ENCODE measurements around the gene DGCR2.
"Not testable (repeated sequence)": the region's sequence is repeated elsewhere in the genome, so short reads cannot be mapped to it uniquely, and the experiment has no call there.

The DGCR2 gene

GRCh38 chr22:19032898-19033567 lies 89.2 kb downstream of the DGCR2 start:
- not testable (repeated sequence) for DNase-seq (ENCODE audit: low read depth in 2 of 2, low spot score in 1 of 2)

GRCh38 chr22:19032156-19032785 lies 89.9 kb downstream of the DGCR2 start:
- DNase-seq (ENCODE audit: low read depth in 2 of 2, low spot score in 1 of 2): not testable (repeated sequence)

GRCh38 chr22:19030889-19031252 lies 91.3 kb downstream of the DGCR2 start:
- DNase-seq (ENCODE audit: low read depth in 2 of 2, low spot score in 1 of 2): not testable (repeated sequence)

GRCh38 chr22:19030226-19030888 lies 91.9 kb downstream of the DGCR2 start:
- not testable (repeated sequence) for DNase-seq (ENCODE audit: low read depth in 2 of 2, low spot score in 1 of 2)

- not testable (repeated sequence) for DNase-seq (ENCODE audit: low read depth in 2 of 2, low spot score in 1 of 2)
Measured at GRCh38 chr22:19029113-19030103, 92.8 kb downstream of the DGCR2 start.

- DNase-seq (ENCODE audit: low read depth in 2 of 2, low spot score in 1 of 2): not testable (repeated sequence)
Measured at GRCh38 chr22:19028060-19028455, 94.2 kb downstream of the DGCR2 start.

GRCh38 chr22:19027371-19028059 lies 94.7 kb downstream of the DGCR2 start:
- not testable (repeated sequence) for DNase-seq (ENCODE audit: low read depth in 2 of 2, low spot score in 1 of 2)

- not testable (repeated sequence) for DNase-seq (ENCODE audit: low read depth in 2 of 2, low spot score in 1 of 2)
Measured at GRCh38 chr22:19026080-19026479, 96.1 kb downstream of the DGCR2 start.

GRCh38 chr22:19024956-19025489 lies 97.2 kb downstream of the DGCR2 start:
- DNase-seq (ENCODE audit: low read depth in 2 of 2, low spot score in 1 of 2): not testable (repeated sequence)

- not testable (repeated sequence) for DNase-seq (ENCODE audit: low read depth in 2 of 2, low spot score in 1 of 2)
Measured at GRCh38 chr22:19023931-19024330, 98.3 kb downstream of the DGCR2 start.

- no peak for DNase-seq (ENCODE audit: low read depth in 2 of 2, low spot score in 1 of 2)
Measured at GRCh38 chr22:19022755-19023154, 99.5 kb downstream of the DGCR2 start.

- DNase-seq (ENCODE audit: low read depth in 2 of 2, low spot score in 1 of 2): no peak
Measured at GRCh38 chr22:19019679-19020032, 102.6 kb downstream of the DGCR2 start.

- no peak for DNase-seq (ENCODE audit: low read depth in 2 of 2, low spot score in 1 of 2)
Measured at GRCh38 chr22:19019029-19019678, 103.1 kb downstream of the DGCR2 start.

GRCh38 chr22:19018256-19018655 lies 104.0 kb downstream of the DGCR2 start:
- no peak for DNase-seq (ENCODE audit: low read depth in 2 of 2, low spot score in 1 of 2)

GRCh38 chr22:19016081-19016766 lies 106.0 kb downstream of the DGCR2 start:
- no peak for DNase-seq (ENCODE audit: low read depth in 2 of 2, low spot score in 1 of 2)

GRCh38 chr22:19014886-19015285 lies 107.3 kb downstream of the DGCR2 start:
- DNase-seq (ENCODE audit: low read depth in 2 of 2, low spot score in 1 of 2): no peak

GRCh38 chr22:19013881-19014598 lies 108.2 kb downstream of the DGCR2 start:
- DNase-seq (ENCODE audit: low read depth in 2 of 2, low spot score in 1 of 2): not testable (repeated sequence)

- not testable (repeated sequence) for DNase-seq (ENCODE audit: low read depth in 2 of 2, low spot score in 1 of 2)
Measured at GRCh38 chr22:19013411-19013810, 108.8 kb downstream of the DGCR2 start.
